Neural cell (in vitro differentiated cells): ENCODE measurements around the gene DNAAF5. TPM values are rescaled to one million over a fixed set of nuclear protein-coding genes. Genes with fewer than 3 reads are reported as not detected.

Experiments used
- H2AFZ ChIP-seq: fragments of 200-600, 300-800 bp; sonication (generic), shearing (Covaris generic); 2 replicates; pipeline ENCODE4 v1.6.0; 2014; ENCODE audit warnings: low read depth, mild to moderate bottlenecking, antibody characterized with exemption, low read length, moderate library complexity
- H3F3A ChIP-seq: fragments of 200-600 bp; shearing (Covaris generic); 2 replicates; pipeline ENCODE4 v1.6.1; 2016; ENCODE audit warnings: mild to moderate bottlenecking, moderate library complexity, mixed read lengths, antibody characterized with exemption, low read length; ENCODE audit not compliant: insufficient read depth, poor library complexity, severe bottlenecking
- H3K27ac ChIP-seq: fragments of 200-600, 300-800 bp; sonication (generic), shearing (Covaris generic); 2 replicates; pipeline ENCODE4 v1.5.1; 2014; ENCODE audit warnings: mild to moderate bottlenecking, low read length, moderate library complexity
- H3K27me3 ChIP-seq: fragments of 300-800, 200-600 bp; sonication (generic), shearing (Covaris generic); 2 replicates; pipeline ENCODE4 v1.6.0; 2014; ENCODE audit warnings: mild to moderate bottlenecking, low read depth, low read length, moderate library complexity; ENCODE audit not compliant: insufficient read depth
- H3K36me3 ChIP-seq: fragments of 300-800, 200-600 bp; sonication (generic), shearing (Covaris generic); 2 replicates; pipeline ENCODE4 v1.5.1; 2014; ENCODE audit warnings: mild to moderate bottlenecking, antibody characterized with exemption, low read length, moderate library complexity; ENCODE audit not compliant: insufficient read depth
- H3K4me2 ChIP-seq: fragments of 300-800, 200-600 bp; sonication (generic), shearing (Covaris generic); 2 replicates; pipeline ENCODE4 v1.6.0; 2014; ENCODE audit warnings: mild to moderate bottlenecking, low read length
- H3K4me3 ChIP-seq: fragments of 300-800, 200-600 bp; sonication (generic), shearing (Covaris generic); 2 replicates; pipeline ENCODE4 v1.5.1; 2014; ENCODE audit warnings: mild to moderate bottlenecking, low read length, moderate library complexity
- H3K79me2 ChIP-seq: fragments of 200-600 bp; shearing (Covaris generic); replicated peaks from 2 replicates; pipeline ENCODE4 v1.6.0; 2014; ENCODE audit warnings: mild to moderate bottlenecking, low read length, moderate library complexity; ENCODE audit not compliant: insufficient read depth
- H3K9ac ChIP-seq: fragments of 300-800, 200-600 bp; sonication (generic), shearing (Covaris generic); 2 replicates; pipeline ENCODE4 v1.6.1; 2016; ENCODE audit warnings: mild to moderate bottlenecking, low read length, mixed read lengths
- H3K9me2 ChIP-seq: fragments of 200-600 bp; shearing (Covaris generic); 2 replicates; pipeline ENCODE4 v1.6.1; 2016; ENCODE audit warnings: mild to moderate bottlenecking, low read length, mixed read lengths; ENCODE audit not compliant: insufficient read depth
- H3K9me3 ChIP-seq: fragments of 200-600, 300-800 bp; sonication (generic), shearing (Covaris generic); 2 replicates; pipeline ENCODE4 v1.6.1; 2016; ENCODE audit warnings: mild to moderate bottlenecking, mixed run types, low read length, moderate library complexity, mixed read lengths
- H4K20me1 ChIP-seq: fragments of 200-600 bp; shearing (Covaris generic); 2 replicates; pipeline ENCODE4 v1.6.1; 2016; ENCODE audit warnings: mild to moderate bottlenecking, mixed run types; ENCODE audit not compliant: insufficient read depth
- EP300 ChIP-seq: fragments of 450-650 bp; conservative IDR thresholded peaks from 2 replicates; pipeline ENCODE4 v1.6.1; 2014; ENCODE audit warnings: antibody characterized with exemption, mild to moderate bottlenecking, moderate library complexity; ENCODE audit not compliant: poor library complexity, severe bottlenecking
- EZH2 ChIP-seq: fragments of 200-600, 300-800 bp; shearing (Covaris generic), sonication (generic); IDR thresholded peaks from 2 replicates; pipeline ENCODE4 v1.6.1; 2014; ENCODE audit warnings: antibody characterized with exemption, low read length, borderline replicate concordance, mild to moderate bottlenecking; ENCODE audit not compliant: insufficient read depth, poor library complexity, severe bottlenecking
- MXI1 ChIP-seq: fragments of 450-650 bp; conservative IDR thresholded peaks from 2 replicates; pipeline ENCODE4 v1.6.1; 2014; ENCODE audit warnings: antibody characterized with exemption, mild to moderate bottlenecking; ENCODE audit not compliant: poor library complexity, severe bottlenecking
- POLR2AphosphoS5 ChIP-seq: IDR thresholded peaks from 2 replicates; pipeline ENCODE4 v1.6.1; 2012
- RAD21 ChIP-seq: fragments of 450-650 bp; conservative IDR thresholded peaks from 2 replicates; pipeline ENCODE4 v1.6.1; 2014; ENCODE audit warnings: antibody characterized with exemption, mild to moderate bottlenecking, moderate library complexity
- SMC3 ChIP-seq: fragments of 450-650 bp; conservative IDR thresholded peaks from 2 replicates; pipeline ENCODE4 v1.6.1; 2014; ENCODE audit warnings: antibody characterized with exemption, mild to moderate bottlenecking, moderate library complexity; ENCODE audit not compliant: poor library complexity
- TAF1 ChIP-seq: IDR thresholded peaks from 2 replicates; pipeline ENCODE4 v1.6.1; 2012; ENCODE audit warnings: low read depth
- polyA plus RNA-seq: library from polyadenylated mRNA; depleted of rRNA; stranded (reverse); fragments of >200 nt; gene quantifications from 2 replicates; pipeline ENCODE4 v1.2.3, GENCODE V29; 2014
- TF ChIP-seq, protein P1 (sequence below): fragments of 450-650 bp; IDR thresholded peaks from 2 replicates; pipeline ENCODE4 v1.5.1; 2014; ENCODE audit warnings: antibody characterized with exemption, mild to moderate bottlenecking, moderate library complexity; ENCODE audit not compliant: poor library complexity, severe bottlenecking
- TF ChIP-seq, protein P2 (sequence below): IDR thresholded peaks from 2 replicates; pipeline ENCODE4 v1.6.1; 2012; ENCODE audit warnings: borderline replicate concordance

Gene DNAAF5
- polyA plus RNA-seq, 1 donor from 2014 or later = 5.3 TPM

DNA sequence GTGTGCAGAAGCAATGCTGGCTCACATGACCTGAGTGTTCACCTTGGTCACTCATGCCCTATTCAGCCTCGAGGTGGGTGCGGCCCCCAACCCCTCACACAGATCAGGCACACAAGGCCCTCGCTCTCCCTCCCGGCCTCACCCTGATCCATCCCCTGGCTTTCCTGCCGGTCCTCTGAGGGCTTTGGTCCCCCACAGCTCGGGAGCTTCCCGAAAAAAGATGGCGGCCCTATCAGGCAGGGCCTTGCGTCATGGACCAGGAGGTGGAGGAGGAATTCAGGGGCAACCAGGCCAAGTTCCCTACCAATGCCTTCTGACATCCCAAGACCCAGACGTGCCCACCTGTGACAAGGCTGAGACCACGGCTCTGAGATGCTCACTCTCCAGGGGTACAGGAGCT is 43.7 kb upstream of the DNAAF5 start:
- no peak overlapping the region for H3K9ac ChIP-seq
- peaks cover 5% of the 10 kb centered on the region for H3K9me3 ChIP-seq
- no peak overlapping the region for H2AFZ ChIP-seq
- no peak overlapping the region for H3K4me2 ChIP-seq
- H3K36me3 ChIP-seq = no peaks in the 10 kb centered on the region
- H4K20me1 ChIP-seq = no peaks in the 10 kb centered on the region
- no peaks in the 10 kb centered on the region for H3K79me2 ChIP-seq
- no peak for TF ChIP-seq RAD21
- TF ChIP-seq, protein P1, sequence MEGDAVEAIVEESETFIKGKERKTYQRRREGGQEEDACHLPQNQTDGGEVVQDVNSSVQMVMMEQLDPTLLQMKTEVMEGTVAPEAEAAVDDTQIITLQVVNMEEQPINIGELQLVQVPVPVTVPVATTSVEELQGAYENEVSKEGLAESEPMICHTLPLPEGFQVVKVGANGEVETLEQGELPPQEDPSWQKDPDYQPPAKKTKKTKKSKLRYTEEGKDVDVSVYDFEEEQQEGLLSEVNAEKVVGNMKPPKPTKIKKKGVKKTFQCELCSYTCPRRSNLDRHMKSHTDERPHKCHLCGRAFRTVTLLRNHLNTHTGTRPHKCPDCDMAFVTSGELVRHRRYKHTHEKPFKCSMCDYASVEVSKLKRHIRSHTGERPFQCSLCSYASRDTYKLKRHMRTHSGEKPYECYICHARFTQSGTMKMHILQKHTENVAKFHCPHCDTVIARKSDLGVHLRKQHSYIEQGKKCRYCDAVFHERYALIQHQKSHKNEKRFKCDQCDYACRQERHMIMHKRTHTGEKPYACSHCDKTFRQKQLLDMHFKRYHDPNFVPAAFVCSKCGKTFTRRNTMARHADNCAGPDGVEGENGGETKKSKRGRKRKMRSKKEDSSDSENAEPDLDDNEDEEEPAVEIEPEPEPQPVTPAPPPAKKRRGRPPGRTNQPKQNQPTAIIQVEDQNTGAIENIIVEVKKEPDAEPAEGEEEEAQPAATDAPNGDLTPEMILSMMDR = no peak
- TF ChIP-seq, protein P2, sequence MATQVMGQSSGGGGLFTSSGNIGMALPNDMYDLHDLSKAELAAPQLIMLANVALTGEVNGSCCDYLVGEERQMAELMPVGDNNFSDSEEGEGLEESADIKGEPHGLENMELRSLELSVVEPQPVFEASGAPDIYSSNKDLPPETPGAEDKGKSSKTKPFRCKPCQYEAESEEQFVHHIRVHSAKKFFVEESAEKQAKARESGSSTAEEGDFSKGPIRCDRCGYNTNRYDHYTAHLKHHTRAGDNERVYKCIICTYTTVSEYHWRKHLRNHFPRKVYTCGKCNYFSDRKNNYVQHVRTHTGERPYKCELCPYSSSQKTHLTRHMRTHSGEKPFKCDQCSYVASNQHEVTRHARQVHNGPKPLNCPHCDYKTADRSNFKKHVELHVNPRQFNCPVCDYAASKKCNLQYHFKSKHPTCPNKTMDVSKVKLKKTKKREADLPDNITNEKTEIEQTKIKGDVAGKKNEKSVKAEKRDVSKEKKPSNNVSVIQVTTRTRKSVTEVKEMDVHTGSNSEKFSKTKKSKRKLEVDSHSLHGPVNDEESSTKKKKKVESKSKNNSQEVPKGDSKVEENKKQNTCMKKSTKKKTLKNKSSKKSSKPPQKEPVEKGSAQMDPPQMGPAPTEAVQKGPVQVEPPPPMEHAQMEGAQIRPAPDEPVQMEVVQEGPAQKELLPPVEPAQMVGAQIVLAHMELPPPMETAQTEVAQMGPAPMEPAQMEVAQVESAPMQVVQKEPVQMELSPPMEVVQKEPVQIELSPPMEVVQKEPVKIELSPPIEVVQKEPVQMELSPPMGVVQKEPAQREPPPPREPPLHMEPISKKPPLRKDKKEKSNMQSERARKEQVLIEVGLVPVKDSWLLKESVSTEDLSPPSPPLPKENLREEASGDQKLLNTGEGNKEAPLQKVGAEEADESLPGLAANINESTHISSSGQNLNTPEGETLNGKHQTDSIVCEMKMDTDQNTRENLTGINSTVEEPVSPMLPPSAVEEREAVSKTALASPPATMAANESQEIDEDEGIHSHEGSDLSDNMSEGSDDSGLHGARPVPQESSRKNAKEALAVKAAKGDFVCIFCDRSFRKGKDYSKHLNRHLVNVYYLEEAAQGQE = no peak
- TF ChIP-seq SMC3 = no peak
- TF ChIP-seq POLR2AphosphoS5 = no peak
- TF ChIP-seq EP300 = no peak
- TF ChIP-seq EZH2 = no peak
- TF ChIP-seq MXI1 = no peak
- TF ChIP-seq TAF1 = no peak
- H3K4me3 ChIP-seq = no peak overlapping the region
- H3K27me3 ChIP-seq = no peaks in the 10 kb centered on the region
- no peaks in the 10 kb centered on the region for H3F3A ChIP-seq
- no peak overlapping the region for H3K27ac ChIP-seq
- no peaks in the 10 kb centered on the region for H3K9me2 ChIP-seq

DNA sequence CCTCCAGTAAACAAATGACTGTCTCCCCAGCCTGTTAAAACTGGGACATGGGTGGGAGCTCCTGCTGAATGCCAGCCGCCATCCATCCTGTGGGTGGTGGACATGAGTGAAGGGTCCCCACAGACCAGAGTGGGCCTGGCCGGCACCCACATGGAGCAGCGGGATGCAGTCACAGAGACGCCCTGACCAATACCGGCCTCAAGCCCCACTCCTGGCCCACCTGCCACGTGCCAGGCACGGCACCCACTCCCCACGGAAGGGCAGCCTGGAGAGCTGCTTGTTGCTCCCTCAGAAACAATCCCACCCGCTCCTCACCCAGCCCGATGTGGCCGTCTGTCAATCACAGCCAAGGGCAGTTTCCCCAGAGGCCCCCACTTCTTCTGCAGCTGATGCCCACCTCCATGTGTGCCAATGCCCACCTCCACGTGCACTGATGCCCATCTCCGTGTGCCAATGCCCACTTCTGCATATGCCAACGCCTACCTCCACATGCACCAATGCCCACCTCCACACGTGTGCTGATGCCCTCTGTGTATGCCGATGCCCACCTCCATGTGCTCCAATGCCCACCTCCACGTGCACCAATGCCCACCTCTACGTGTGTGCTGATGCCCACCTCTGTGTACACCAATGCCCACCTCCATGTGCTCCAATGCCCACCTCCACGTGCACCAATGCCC is 42.8 kb upstream of the DNAAF5 start:
- Histone ChIP-seq H3K4me2 (no peak overlapping the region), H3K9me2 (no peaks in the 10 kb centered on the region), H3K27ac (no peak overlapping the region), H3K79me2 (no peaks in the 10 kb centered on the region), H3F3A (no peaks in the 10 kb centered on the region), H3K27me3 (no peaks in the 10 kb centered on the region), H3K36me3 (no peaks in the 10 kb centered on the region), H4K20me1 (no peaks in the 10 kb centered on the region), H2AFZ (no peak overlapping the region), H3K4me3 (no peak overlapping the region), H3K9me3 (peaks cover 7% of the 10 kb centered on the region), H3K9ac (no peak overlapping the region)
- no peak for TF ChIP-seq RAD21
